NCI-H1048 (cell line): ENCODE data around the gene RARS1.
A peak's percentile ranks its signal among the peaks of the same experiment; 100 is the strongest.

ENCODE experiments used
- DNase-seq: peaks from one replicate; lab custom pipeline; 2025; lab: John Stamatoyannopoulos, UW

Gene RARS1

GRCh38 chr5:168486136-168486879 lies at the start of gene RARS1:
Gene RARS1, plus strand, starts transcription at chr5:168486471. Its CDS starts 28 bp downstream, at chr5:168486499.
- DNase-seq, result peak; percentile 69

GRCh38 chr5:168438349-168438748 lies 47.9 kb upstream of the RARS1 start:
- DNase-seq, result no peak

- DNase-seq, result no peak
Observed at GRCh38 chr5:168443533-168443932, 42.7 kb upstream of the RARS1 start.

GRCh38 chr5:168443950-168444700 lies 42.1 kb upstream of the RARS1 start:
- no peak for DNase-seq

GRCh38 chr5:168446983-168447619 lies 39.2 kb upstream of the RARS1 start:
- no peak for DNase-seq

GRCh38 chr5:168447808-168448207 lies 38.5 kb upstream of the RARS1 start:
- no peak for DNase-seq

GRCh38 chr5:168449166-168449565 lies 37.1 kb upstream of the RARS1 start:
- DNase-seq, result no peak

GRCh38 chr5:168451565-168451964 lies 34.7 kb upstream of the RARS1 start:
- no peak for DNase-seq

GRCh38 chr5:168455201-168455600 lies 31.1 kb upstream of the RARS1 start:
- DNase-seq, result no peak

GRCh38 chr5:168457542-168457941 lies 28.7 kb upstream of the RARS1 start:
- no peak for DNase-seq

- DNase-seq, result no peak
Observed at GRCh38 chr5:168460606-168461005, 25.7 kb upstream of the RARS1 start.

- DNase-seq, result no peak
Observed at GRCh38 chr5:168463081-168463480, 23.2 kb upstream of the RARS1 start.

- DNase-seq, result no peak
Observed at GRCh38 chr5:168464214-168464613, 22.1 kb upstream of the RARS1 start.

GRCh38 chr5:168464641-168465040 lies 21.6 kb upstream of the RARS1 start:
- DNase-seq, result no peak

GRCh38 chr5:168467755-168468330 lies 18.4 kb upstream of the RARS1 start:
- no peak for DNase-seq

- no peak for DNase-seq
Observed at GRCh38 chr5:168468836-168469235, 17.4 kb upstream of the RARS1 start.

GRCh38 chr5:168469816-168470215 lies 16.5 kb upstream of the RARS1 start:
- DNase-seq, result no peak

GRCh38 chr5:168471785-168472184 lies 14.5 kb upstream of the RARS1 start:
- no peak for DNase-seq

GRCh38 chr5:168472329-168472728 lies 13.9 kb upstream of the RARS1 start:
- no peak for DNase-seq

GRCh38 chr5:168474319-168474718 lies 12.0 kb upstream of the RARS1 start:
- no peak for DNase-seq

- DNase-seq, result no peak
Observed at GRCh38 chr5:168477060-168477459, 9.2 kb upstream of the RARS1 start.

- DNase-seq, result no peak
Observed at GRCh38 chr5:168479166-168479565, 7.1 kb upstream of the RARS1 start.

GRCh38 chr5:168480601-168481000 lies 5.7 kb upstream of the RARS1 start:
- DNase-seq, result no peak
